DMS79 treated with DMSO at 0.1 percent for 48 hours (cell line): ENCODE results near the gene TBX6.
A peak's percentile ranks its signal among the peaks of the same experiment; 100 is the strongest.
"Not testable (repeated sequence)": the region's sequence is repeated elsewhere in the genome, so short reads cannot be mapped to it uniquely, and the experiment has no call there.

Source experiments
- DNase-seq: peaks from one replicate; lab custom pipeline; 2025; lab: John Stamatoyannopoulos, UW

Gene TBX6

DNA sequence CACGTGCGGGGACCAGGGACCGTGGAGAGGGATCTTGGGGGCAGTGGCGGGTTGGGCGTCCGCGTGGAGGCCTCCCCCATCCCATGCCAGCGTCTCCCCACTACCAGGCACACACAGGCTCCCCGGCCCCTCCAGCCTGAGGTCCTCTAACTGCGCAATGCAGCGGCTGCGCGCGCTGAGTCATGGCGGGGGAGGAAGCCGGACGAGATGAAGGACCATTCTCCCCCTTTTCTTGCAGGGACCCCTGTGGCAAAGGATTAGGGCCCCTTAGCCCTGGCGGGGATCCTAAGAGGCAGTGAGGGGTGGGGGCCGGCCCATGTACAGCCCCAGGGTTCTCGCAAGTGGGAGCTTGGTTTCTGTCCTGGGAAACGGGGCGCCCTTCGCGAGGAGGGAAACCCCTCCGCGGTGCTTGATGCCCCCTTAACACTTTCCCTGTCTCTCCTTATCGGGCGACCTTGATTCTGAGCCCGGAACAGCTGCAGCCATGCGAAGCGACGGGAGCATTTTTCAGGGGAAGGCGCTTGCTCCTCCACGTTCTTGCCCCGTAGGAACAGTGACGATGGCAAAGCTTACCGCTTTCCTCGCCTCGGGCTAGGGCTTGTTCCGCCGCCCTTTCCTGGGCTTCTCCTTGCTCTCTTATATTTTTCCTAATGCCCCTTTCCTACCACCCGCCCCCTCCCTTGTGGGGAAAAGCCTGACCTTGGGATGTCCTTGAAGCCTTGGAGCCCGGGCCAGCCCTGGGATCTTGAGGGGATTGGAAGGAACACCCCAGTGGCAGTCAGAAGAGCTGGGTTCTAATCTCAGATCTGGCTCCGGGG lies 25.6 kb downstream of the TBX6 start:
- DNase-seq = peak; percentile 9

DNA sequence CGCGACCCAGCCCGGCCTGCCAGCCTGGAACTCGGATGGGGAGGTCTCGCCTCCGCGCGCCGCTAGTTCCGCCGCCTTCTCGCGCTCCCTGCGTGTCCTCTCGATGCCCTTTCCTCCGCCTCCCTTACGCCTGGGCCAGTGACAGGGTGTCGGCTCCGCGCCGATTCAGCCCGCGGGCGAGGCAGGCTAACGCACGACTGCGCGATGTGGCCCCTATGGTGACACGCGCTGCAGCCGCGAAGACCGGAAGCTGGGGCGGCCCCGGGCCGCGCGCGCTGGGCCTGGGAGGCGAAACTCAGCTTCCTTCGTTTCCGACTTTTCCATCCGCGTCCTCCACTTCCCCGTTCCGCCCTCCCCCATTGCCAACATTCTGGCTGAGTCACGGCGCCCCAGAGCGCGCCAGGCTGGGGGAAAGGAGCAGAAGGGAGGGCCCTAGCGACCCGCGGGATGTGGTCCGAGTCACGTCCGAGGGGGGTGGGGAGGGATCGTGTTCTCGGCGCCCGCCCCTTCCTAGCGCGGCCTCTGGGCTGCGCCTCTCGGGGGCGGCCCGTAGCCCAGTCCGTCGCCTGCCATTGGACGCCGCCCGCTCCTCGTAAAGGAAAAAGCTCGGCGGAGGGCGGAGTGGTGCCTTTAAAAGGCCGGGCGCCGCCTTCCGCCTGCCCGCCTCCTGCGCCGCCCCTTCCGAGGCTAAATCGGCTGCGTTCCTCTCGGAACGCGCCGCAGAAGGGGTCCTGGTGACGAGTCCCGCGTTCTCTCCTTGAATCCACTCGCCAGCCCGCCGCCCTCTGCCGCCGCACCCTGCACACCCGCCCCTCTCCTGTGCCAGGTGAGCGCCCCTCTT lies 26.4 kb downstream of the TBX6 start, which contains the start of gene ALDOA:
Gene ALDOA, plus strand, starts transcription at position 659 of the 841 bp plus-strand sequence. CDS start 1,138 bp downstream, outside the sequence.
- peak; percentile 89 for DNase-seq

DNA sequence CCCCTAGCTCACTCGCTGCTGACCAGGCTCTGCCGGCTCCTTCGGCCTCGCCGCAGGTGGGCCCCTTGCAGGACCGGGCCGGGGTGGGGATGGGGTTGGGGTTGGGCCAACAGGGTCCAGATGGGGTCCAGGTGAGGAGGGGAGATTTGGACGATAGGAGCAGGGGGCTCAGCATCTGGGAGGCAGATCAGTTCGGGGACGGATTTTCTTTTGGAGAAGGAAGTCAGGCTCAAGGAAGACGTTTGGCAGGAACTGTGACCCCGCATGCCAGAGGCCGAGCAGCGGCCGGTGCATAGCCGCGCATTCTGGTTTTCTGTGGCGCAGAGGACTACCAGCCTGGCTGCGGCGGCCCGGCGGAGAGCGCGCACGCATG lies 27.0 kb downstream of the TBX6 start:
- DNase-seq = no peak

DNA sequence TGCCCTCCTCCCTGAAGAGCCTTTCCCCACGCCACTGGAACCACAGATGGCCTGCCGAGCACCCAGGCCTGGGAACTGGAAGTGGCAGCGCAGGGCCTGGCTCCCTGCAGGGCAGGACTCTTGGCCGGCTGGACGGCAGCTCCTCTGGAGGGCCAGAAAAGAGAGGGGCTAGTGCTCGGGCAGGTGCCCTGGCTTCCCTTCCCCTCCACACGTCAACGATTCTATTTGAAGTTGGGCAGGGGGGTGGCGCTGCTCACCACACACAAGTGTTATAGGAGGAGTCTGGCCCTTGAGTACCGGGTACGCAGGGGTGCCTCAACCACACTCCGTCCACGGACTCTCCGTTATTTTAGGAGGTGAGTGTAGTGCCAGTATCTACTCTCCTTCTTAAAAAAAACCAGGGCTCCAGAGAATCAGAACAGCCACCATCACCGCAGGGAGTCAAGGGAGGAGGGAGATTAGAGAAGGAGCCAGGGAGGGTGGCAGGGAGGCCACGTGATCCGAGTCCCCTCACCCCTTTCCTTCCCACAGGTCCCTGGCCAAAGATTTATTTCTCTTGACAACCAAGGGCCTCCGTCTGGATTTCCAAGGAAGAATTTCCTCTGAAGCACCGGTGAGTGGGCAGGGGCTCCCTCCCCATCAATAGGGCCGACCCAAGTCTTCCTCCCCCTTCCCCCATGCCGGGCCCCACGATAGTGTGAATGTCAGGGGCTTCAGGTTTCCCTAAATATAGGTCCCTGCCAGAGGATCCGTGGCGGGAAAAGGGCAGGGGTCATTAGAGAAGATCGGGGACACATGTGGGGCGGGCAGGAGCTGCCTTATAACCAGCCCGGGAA lies 27.6 kb downstream of the TBX6 start:
- peak; percentile 80 for DNase-seq

DNA sequence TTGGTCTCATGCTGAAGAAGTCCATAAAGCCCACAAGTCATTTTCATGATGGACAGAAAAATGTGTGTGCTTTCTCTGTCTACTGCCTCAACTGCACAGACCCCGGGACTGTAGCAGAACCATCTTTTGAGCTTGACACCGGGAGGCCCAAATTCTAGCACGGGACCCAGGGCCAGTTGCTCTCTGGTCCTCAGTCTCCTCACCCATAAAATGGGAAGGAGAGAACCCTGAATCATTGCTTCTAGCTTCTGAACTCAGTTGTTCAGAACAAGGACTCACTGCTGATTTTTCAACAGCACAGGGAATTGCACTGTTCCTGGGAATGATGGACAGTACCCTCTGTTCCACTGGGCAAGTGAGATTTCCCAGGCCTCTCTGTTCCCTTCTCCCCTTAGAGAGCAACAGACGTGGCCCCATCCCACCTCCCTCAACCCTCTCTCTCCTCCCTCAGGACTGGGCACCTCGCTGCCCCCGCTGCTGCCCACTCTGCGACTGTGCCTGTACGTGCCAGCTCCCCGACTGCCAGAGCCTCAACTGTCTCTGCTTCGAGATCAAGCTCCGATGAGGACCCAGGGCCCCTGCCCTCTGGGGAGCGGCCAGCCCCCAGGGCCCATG lies 28.3 kb downstream of the TBX6 start:
- DNase-seq = no peak

DNA sequence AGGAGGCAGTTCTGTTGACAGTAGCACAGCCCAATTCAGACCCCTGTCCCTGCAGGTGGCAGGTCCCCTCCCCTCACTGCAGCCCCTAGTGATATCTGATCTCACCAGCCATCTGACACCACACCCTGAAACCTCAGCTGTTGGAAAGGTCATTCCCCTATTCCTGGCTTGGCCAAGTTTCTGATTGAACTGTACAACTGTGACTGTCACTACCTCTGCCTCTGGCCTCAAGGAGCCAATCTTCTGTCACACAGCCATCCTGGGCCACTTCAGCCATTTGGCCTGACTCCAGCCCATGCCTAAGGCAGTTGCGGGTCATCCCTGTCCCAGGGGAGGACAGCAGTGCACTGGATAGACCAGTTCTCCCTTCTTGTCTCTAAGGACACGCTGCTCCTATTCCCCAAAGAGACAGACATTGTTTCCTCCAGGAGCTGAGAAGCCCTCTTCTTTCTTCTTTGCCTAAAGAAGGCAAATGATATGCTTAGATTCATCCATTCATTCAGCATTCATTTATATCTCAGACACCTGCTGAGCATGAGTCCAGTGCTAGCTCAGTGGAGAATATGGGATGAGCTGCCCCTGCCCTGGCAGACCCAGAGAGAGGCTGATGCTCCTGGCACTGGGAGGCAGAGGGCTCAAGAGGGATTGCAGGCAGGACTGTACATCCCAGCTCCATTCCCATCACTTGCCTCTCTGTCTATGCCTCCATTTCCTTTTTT lies 30.7 kb downstream of the TBX6 start:
- DNase-seq = peak; percentile 95

DNA sequence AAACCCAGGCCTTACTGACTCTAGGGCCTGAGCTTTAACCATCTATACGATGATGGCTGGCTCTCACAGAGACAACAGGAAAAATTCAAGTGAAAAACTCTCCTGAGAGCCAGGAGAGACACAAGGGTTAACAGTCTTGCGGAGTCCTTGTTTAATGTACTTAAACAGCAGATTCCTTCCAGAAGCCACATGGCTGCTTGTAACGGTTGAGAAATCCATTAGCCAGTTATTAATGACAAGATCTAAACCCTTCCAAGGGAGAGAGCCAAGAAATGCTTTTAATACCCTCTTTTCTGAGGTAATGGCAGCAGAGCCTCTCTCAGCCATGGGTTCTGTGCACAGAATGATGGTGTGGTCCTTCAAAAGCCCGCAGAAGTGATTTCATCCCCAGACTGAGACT lies 31.4 kb downstream of the TBX6 start:
- DNase-seq = peak; percentile 95

DNA sequence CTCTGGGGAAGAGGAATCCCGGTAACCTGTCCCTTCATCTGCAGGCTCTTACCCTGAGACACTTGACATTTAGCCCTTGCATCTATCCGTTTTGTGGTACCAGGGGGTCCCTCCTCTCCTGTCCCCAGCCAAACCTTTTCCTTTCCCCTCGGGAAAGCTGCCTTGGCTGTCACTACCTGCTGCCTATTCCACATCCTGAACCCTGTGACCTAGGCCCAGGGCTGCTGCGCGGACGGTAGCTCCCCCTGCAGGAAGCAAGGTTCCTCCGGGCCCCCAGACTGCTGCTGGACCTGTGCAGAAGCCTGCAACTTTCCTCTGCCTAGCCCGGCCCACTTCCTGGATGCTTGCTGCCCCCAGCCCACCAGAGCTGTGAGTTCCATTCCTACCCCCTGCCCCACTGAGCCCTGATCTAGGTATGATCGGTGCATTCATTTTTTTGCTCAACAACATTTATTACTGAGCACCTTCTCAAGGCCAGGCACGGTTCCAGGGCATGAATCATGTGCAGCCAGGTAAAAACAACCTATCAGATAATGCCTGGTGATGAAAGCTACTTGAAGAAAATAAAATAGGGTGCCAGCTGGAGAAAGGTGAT lies 36.7 kb downstream of the TBX6 start:
- peak; percentile 90 for DNase-seq

DNA sequence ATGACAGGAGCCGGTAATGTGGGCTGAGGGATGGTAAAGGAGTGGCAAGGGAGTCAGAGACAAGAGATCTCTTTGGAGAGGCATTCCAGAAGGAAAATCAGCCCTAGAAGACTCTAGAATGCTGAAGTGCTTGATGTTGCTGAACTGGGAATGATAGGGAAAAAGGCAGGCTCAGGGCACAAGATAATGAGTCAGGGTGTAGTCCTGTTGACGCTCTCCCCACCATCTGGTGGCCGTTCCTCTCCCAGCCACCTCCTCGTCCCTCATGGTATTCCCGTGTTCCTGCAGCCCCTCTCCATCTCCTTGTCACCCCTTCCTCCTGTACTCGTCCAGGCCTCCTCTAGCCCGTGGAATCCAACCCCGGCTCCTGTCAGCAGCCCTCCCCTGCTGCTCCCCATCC lies 37.3 kb downstream of the TBX6 start:
- DNase-seq = no peak

DNA sequence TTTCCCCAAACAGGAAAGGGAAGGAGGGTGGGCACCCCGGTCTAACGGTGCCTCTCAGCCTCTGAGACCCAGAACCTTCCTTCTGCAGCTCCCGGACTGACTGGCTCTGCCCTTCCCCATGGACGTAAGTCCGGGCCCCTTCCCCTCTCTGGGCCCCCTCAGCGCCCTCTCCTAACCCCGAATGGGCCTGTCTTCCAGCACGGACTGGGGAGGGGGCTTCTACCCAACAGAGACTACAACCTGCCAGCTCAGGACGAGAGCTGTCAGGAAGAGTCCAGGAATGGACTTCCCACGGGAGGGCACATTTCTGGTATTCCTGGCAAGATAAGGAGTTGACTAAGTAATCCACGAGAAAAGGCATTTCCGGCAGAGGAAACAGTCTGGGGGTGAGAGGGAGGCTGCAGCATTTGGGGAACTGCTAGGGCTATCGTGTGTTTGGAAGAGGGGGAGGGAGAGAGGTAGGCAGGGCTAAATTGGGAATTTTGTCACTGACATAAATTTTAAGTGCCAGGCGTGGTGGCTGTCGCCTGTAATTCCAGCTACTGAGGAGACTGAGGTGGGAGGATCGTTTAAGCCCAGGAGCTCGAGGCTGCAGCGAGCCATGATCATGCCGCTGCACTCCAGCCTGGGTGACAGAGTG lies 38.2 kb downstream of the TBX6 start:
- peak; percentile 23 for DNase-seq

DNA sequence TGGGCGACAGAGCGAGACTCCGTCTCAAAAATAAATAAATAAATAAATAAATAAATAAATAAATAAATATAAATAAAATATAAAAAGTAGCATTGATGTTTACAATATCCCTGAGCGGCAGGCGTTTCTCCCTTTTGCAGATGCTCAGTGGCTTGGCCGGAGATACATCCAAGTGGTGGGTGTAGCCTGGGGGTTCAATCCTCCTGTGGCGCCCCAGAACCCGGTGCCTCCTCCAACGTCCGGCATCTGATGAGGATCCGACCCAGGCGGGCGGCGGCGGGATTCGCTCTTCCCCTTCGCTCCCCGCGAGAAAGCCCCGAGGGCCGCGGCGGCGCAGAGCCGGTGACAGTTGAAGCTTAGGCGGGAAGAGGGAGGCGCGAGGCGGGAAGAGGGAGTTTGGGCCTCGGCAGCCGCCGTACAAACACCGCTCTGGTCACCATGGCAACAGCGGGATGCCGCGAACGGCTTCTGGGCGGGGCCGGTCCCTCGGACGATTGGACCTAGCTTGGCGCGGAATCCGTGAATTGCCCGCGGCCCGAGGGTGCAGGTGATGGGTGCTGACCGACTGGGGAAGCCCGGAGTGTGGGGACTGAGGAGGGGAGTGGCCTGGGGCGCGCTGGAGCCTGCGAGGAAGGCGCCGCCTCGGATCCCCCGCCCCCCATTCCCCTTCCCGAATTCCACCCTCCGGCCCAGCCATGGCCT lies 38.9 kb downstream of the TBX6 start:
- DNase-seq = peak; percentile 97

DNA sequence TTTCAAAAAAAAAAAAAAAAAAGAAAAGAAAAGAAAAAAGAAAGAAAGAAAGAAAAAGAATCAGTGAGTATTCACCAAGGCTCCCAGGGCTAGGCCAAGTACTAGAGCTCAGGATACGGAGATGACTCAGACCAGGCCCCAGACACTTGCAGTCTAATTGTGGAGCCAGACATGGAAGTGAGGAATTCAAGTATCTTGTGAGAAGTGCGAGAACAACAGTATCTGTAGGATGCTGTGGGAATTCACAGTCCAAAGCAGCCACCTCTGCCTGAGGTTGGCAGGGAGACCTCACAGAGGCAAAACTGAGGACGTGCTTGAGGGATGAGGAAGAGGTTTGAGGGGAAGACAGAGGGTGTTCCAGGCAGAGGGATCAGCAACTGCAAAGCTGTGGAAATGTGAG lies 40.2 kb downstream of the TBX6 start:
- no peak for DNase-seq

DNA sequence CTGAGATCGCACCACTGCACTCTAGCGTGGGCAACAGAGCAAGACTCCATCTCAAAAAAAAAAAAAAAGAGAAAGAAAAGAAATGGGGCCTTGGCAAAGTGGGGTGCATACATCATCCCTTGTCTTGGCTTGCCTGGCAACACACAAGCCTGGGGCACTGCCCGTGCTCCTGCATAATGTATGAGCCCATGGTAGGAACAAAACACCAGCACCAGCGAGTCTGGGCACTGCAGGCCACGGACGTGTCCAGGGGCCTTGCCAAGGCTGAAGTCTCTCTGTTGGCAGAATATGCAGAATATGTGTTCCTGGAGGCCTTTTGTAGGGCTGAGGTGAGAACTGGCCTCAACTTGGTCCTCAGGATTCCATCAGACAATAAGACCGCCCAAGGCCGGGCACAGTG lies 41.9 kb downstream of the TBX6 start:
- DNase-seq = no peak

DNA sequence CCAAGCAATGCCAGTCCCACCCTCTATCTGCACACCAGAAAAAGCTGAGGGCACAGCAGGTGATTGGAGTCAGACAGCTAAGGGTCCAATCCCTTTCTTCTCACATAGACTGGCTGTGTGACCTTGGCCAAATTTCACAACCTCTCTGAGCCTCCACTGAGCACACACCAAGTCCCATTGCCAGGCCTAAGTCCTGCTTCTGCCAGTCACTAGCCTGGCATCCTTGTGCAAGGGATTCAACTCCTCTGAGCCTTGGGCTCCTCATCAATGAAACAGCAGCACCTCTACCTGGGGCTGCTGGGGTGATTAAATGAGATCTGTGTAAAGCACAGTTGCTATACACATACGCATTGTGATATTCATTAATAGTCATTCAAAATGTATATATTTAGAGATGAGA lies 45.1 kb downstream of the TBX6 start:
- DNase-seq = no peak

DNA sequence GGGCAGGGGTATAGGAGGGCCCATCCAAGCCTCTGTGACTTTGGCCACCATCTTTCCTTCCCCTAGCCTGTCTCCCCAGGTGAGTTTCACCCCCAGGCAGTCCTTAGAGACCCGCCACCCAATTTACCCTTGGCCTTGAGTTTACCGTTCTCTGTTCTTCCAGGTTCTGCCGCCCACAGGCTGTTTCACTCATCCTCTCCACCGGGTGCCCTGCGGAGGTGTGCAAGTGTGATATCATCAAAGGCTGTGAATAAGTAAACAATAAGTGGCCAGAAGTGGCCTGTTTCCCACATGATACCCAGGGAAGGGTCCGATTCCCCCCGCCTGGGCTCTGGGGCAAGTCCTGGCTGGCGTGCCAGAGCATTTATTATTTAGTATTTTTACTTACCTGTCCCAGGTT lies 45.5 kb downstream of the TBX6 start:
- no peak for DNase-seq

DNA sequence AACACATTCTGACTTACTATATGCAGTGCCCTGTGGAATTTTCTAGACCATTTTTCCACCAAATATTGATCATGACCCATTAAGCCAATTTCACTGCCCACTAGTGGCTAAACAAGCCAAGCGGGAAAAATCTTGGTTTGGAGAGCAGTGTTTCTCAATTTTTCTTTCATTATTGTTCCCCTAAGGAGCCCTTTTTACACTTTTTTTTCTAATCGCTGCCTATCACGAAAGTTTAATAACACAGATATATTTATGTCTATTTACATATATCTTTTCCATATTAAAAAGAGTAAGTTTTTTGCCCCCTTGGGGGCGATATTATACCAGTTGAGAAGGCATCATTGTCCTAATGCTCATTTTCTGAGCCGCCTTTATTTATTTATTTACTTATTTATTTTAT lies 49.9 kb downstream of the TBX6 start:
- DNase-seq = peak; percentile 23

DNA sequence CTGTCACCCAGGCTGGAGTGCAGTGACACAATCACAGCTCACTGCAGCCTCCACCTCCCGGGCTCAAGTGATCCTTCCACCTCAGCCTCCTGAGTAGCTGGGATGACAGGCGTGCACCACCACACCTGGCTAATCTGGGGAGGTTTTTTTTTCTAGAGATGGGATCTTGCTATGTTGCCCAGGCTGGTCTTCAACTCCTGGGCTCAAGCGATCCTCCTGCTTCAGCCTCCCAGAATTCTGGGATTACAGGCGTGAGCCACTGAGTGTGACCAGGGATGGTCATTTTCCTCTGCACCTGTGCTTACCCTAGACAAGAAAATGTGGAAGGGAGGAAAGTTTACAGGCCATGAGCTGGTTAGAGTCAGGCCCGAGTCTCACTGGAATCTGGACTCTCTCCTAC lies 51.0 kb downstream of the TBX6 start:
- not testable (repeated sequence) for DNase-seq

DNA sequence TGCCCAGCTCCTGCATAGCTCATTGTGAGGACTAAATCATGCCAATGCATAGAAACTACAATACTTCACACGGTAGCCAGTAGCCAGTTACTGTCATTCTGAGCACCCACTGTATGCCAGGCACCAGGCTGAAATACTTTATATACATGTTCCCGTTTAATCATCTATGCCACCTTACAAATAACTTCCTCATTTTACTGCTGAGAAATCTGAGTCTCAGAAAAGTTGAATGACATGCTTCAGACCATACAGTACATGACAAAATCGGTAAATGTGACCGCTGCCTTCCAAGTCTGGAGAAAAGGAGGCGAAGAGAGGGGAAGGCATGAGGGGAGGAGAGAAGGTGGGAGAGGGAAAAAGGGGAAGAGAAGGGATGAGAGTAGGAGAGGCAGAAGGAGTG lies 51.5 kb downstream of the TBX6 start:
- DNase-seq = no peak
